ENCODE measurements around the gene ZNF90.
"Not testable (repeated sequence)": the region's sequence is repeated elsewhere in the genome, so short reads cannot be mapped to it uniquely, and the experiment has no call there.

The ZNF90 gene

DNA sequence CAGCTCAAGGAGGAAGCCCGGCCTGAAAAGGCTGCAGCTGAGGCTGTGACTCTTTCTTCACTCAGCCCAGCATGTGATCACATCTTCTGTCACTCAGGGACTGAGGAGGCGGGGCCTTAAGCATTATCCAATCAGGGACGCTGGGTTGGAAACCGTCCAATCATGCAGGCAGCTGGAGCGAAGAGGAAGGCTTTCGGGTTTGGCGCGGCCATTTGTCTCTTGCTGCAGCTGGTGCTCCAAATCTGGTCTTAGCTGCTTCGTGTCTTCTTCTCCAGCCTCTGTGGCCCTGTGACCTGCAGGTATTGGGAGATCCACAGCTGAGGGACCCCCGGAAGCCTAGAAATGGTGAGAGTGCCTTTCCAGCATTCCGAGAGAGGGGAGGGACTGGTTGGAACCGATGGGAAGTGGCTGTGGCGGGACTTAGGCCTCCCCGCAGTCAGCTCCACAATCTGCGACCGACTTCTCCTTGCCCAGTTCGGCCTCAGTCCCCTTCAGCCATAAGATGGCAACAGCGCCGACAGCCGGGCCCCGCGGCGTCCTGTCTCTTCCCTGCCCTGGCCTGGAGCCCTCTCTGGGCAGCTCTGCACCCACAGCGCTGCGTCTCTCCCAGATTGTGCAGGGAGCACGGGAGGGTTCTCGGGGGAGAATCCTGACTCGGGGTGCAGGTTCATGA is at the start of gene ZNF90:
TSS of gene ZNF90 (plus strand) at position 210 of the 673 bp plus-strand sequence. CDS start at position 343, 133 bp downstream.
- peak; percentile 84 to 87 for DNase-seq

DNA sequence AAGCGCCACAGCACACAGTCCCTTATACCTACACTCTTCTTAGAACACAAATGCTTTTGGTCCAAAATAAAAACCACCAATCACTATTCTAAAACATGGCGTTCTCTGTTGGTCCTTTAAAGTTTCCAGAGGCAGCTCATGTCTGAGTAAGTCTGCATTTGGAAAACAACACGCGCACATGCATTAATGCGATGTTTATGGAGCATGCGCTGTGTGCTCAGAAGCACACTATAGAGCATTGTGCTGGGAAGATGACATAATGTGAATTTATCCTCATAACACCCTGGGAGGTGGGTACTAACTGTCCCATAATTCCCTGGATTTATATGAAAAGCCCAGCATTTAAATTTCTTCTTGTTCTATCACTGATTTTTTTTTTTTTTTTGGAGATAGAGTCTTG is 49.2 kb upstream of the ZNF90 start:
- no peak for DNase-seq

DNA sequence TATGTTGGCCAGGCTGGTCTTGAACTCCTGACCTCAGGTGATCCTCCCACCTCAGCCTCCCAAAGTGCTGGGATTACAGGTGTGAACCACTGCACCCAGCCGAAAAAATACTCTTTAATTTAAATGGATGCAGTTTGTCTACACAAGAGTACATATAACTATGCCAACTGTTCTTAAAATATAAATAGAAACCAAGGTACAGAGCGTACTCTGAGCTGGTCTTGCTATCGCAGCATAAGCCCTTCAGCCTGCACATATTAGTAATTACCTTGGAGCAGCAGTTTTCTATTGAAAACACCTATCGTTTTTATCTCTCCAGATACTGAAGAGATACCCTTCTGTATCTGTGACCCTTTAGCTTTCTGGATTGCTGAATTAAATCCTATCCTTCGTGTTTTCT is 41.9 kb upstream of the ZNF90 start:
- no peak for DNase-seq

DNA sequence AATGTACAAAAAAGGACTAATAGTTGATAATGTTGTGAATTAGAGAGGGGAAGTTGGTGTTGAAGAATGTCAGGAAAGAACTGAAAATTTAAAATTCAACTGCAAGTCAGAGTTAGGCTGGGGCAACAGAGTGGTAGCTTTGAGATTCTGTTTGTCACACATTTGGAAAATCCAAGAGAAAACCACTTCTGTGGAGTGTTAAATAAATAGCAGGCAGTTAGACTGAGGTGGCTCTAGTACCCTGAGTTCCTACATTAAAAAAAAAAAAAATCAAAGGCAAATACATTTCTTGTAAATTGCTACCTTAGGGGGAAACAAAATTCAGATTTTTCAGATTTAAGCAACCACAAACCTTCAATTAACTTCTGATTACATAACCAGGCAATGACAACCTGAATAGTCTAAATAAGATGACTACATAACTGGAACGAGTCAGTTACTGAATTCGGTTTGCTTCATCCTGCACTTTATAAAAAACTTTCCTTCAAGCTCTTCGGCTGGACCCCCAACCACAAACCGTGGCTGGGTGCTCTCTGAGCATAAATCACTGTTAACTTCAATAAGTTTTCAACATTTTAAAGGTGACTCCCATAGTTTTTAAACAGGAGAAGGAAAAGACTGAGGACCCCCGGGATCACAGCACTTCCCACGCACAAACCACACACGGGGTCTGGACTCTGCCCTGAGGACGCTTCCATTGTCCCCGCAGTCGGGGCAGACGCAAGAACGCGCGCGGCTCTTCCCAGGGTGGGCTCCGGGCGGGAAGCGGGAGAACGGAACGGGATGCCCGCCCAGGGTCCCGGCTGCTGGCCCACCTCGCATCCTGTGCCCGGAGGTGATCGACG is 39.2 kb upstream of the ZNF90 start:
- no peak for DNase-seq

DNA sequence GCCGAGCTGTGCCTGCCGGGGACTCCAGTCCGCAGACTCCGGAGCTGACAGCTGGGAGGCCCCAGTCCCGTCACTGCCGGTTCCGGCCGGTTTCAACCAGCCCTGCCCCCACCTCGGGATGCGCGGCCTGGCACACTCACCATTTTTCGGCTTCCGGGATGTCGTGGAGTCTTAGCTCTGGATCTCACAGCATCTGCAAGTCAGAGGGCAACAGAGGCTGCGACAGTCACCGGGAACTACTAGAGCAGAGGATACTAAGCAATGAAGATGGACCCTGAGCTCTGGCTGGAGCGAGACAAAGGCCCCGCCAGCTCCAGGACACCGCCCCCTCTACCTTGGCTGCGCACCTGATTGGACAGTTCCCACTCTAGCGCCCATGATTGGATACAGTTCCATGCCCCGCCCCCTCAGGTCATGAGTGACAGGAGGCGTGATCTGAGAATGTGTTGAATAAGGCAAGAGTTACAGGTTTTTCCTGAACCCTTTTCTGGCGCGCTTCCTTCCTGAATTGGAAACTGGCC is 38.5 kb upstream of the ZNF90 start, which contains the start of gene ZNF682:
TSS of gene ZNF682 (minus strand) at position 303 of the 521 bp plus-strand sequence. CDS start at position 143, 160 bp downstream.
- DNase-seq: peak; percentile 95 to 98

DNA sequence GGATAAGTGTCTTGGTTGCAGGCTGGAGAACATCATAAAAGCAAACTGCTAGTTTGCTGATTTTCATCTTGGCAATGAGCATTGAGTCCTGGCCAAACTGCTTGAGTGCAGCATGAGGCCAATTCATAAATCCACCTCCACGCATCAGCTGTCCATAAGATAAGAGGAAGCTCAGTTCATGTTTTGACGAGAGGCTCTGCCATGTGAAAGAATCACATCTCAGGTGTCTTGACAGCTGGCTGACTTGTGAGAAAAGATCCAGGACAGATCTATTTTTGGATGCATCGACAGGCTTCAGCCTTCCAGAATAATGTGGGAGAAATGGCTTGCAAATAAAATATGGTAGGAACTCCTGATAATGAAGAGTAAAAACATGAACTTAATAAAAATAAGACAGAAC is 33.1 kb upstream of the ZNF90 start:
- no peak for DNase-seq

DNA sequence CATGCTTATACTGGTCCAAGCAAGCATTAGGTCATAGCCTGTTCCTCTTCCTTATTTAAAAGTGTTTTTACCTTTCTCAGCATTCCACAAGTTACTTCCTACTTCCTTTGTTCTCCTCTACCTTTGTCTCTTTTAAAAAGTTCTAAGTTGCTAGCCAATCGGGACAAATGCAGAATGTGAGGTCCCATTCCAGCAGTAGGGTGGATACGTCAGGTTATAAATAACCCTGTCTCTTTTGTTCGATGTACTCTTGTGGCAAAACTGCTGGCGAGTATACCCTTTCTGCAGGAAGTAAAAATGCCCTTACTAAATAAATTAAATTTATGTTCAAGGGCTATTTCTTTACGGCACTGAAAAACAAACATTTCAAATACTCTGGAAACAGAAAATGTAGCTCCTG is 32.1 kb upstream of the ZNF90 start:
- DNase-seq: not testable (repeated sequence)

DNA sequence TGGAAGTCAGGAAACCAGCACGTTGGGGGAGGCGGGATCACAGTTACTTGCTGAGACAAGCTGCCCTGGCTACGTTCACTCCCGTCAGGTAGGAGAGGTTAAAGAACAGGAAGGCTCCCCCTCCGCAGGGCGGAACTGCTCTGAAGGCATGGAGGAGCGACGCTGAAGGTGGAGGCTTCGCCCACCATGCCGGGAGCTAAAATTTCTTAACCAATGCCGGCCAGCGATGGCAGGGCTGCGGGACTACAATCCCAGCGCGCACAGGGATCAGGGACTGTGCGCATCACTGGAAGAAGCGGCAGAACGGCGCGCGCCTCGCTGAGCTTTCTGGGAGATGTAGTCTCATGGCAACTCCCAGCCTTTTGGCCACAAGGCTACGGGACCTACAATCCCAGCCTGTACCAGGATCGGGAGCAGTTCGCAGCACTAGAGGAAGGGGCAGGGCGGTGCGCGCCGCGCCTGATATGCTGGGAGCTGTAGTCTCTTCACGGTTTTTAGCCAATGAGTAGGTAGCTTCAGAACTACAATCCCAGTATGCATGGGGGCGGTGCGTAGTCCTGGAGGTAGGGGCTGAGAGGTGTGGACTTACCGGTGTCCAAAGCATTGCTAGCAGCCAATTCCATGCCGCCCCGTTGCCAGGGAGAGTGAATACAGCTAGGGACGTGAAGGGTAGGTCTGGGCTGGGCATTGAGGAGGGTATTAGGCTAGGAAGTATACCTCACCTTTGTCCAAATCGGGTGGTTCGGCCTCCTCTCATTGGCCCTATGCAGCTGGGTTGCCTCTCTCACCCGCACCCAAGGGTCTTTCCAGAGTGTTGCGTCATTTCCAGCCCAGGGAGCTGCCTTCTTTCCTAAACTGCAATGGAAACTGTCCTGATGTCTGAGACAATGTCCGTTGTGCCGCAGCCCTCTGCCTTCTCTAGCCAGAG is 25.7 kb upstream of the ZNF90 start:
- DNase-seq: peak; percentile 76

DNA sequence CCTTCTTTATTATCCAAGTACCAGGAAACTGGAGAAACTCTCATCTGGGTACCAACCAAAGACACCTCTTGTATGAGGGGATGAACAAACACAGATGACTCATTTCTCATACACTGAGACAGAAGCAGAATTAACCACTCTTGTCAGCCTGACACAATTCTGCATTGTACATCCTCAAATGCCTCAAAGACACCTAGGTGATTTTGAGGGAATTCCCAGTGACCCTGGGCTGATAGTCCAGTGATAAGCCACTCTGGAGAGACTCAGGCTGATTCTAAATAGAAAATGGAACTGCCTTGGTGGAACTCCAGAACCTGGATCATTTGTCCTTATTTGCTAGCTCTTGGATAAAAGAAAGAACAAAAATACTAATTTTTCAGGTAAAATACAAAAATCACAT is 19.1 kb upstream of the ZNF90 start:
- not testable (repeated sequence) for DNase-seq

DNA sequence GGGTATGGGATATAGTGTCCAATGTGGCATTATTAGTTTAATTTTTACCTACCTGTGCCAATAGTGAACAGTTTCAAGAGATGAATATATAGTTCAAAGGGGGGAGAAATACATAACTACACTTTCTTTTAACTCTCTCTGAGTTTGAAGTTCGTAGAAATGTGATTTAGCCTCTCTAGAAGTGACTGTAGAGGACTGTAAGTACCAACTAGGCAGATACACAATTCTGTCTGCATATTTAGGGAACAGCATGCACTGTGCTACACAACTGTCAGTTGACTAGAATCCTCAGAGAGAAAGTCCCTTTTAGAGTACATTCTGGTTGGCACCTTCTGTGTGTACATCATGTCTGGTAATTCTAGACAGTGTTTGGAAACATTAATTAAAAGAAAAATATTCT is 17.5 kb upstream of the ZNF90 start:
- no peak for DNase-seq

DNA sequence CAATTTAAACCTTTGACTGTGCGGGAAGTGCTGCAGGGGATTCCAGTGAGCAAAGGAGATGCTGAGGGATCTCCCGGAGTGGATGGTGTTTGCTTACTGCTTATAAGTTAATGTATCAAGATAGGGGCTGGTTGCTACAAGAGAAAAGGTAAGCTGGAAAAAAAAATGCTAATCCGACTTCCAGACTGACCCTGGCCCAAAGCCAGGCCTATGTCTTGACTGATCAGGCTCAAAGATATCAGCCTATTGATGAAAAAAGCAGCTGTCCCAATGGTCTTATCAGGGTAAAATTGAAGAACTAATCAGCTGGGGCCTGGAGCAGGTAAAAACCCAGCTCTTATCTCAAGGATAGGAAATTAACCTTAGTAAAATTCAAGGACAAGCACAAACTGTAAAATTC is 10.9 kb upstream of the ZNF90 start:
- DNase-seq: no peak

DNA sequence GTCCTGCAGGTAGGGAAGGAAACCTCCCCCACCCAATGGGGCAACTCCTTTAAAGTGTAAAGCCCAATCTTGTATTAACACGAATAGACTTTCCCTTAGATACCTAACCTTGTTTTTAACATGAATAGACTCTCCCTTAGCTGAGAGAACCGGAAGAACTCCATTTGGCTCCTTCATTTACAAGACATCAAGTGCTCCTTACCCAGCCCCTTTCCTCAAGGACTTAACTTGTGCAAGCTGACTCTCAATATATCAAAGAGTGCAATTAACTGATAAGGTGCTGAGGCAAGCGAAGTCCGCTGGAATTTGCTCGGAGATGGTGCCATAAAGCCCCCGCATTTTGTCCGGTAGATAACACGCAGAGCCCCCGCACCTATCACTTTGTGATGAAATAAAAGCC is 9.9 kb upstream of the ZNF90 start:
- no peak for DNase-seq

DNA sequence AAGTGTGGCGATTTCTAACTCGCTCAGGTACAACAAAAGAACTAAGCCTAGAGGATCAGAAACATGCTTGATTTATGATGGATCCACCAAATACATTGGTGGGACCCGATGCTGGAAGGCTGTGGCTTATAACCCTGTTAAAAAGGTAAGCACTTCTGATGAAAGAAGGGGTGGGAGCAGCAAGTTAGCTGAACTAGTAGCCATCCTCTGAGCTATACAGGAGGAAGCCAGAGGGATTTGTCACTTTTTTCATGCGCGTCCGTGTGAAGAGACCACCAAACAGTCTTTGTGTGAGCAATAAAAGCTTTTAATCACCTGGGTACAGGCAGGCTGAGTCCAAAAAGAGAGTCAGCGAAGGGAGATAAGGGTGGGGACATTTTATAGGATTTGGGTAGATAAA is 9.2 kb upstream of the ZNF90 start:
- DNase-seq: not testable (repeated sequence)

DNA sequence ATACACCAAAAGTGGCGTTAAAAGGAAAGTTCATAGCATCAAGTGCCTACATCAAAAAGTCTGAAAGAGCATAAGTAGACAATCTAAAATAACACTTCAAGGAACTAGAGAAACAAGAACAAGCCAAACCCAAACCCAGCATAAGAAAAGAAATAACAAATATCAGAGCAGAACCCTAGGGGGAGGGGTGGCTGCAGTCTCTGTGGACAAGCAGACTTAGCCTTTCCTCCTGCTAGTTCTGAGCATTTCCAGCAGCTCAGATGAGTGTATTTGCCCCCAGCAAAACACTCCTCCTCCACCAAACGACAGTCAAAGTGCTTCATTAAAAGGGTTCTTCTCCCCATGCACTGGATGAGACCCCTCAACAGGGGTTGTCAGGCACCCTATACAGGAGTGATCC is 7.1 kb upstream of the ZNF90 start:
- DNase-seq: no peak

DNA sequence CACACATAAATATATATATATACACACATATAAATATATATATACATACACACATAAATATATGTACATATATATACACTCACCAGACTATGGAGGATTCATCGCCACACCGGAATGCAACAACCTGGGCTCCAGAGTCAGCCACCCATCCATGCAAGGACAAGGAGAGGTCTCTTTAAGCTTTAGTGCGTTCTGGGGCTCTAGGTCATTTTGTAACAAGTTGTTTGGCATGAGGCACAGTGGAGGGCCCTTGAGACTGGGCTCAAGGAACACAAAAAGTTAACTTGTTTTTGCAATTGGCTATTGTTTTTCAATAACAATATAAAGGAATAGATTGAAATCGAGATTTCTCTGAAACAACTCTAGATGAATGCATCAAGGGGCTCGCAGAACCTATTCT is 4.9 kb upstream of the ZNF90 start:
- DNase-seq: no peak

DNA sequence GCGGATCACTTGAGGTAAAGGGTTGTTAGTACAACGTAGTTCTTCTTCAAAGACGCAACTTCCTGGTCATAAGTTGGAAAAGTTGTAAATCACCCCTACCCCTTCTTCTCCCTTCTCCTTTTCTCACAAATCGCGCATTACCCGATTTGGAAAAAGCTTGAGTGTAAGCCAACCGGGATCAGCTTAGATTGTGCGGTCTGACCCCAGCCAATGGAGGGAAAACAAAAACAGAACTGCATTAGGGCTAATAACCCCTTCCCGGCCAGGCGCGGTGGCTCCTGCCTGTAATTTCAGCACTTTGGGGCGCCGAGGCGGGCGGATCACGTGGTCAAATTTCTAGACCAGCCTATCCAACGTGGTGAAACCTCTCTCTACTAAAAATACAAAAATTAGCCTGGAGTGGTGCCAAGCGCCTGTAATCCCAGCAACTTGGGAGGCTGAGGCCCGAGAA is 806 bp downstream of the ZNF90 start:
- peak in 1 of 2 donors; percentile 25 for DNase-seq

DNA sequence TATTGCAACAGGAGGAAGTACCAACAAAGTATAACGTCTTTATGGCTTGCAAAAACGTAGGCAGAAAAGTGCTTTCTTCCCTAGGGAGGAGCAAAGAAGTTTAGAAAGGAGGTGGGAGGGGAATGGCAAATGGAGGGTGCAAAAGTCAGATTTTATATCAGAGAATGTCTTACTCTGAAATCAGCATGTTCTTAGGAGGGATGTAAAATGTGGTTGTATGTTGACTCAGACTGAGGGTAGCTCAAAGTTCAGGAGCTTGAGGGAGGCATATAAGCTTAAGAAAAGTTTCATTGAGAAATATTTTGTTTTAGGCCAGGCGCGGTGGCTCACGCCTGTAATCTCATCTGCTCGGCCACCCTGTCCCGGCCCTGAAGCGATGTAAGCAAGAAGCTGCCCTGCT is 1.7 kb downstream of the ZNF90 start:
- DNase-seq: no peak

DNA sequence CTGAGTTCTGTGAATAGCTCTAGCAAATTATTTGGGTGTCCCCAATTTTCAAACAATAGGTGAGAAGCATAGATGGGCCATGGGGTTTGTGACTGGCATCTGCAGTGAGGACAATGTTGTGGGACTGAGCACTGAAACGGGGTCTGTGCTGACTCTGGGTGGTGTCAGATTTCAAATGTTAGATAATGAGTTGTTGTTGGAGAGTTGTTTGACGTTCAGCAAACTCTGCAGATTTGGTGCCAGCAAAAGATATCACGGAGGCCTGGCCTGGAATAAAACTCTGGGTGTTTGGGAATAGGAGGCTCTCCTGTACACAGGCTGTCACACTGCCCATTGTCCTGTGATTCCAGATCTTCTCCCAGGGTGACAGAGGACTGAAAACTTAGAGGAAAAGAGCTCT is 2.9 kb downstream of the ZNF90 start:
- DNase-seq: no peak

DNA sequence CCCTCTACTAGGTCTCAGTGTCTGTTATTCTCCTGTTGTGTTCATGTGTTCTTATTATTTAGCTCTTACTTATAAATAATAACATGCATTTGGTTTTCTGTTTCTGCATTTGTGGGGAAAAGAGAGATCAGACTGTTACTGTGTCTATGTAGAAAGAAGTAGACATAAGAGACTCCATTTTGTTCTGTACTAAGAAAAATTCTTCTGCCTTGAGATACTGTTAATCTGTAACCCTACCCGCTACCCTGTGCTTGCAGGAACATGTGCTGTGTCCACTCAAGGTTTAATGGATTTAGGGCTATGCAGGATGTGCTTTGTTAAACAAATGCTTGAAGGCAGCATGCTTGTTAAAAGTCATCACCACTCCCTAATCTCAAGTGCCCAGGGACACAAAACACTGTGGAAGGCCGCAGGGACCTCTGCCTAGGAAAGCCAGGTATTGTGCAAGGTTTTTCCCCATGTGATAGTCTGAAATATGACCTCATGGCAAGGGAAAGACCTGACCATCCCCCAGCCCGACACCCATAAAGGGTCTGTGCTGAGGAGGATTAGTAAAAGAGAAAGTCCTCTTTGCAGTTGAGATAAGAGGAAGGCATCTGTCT is 4.5 kb downstream of the ZNF90 start:
- DNase-seq: not testable (repeated sequence)

DNA sequence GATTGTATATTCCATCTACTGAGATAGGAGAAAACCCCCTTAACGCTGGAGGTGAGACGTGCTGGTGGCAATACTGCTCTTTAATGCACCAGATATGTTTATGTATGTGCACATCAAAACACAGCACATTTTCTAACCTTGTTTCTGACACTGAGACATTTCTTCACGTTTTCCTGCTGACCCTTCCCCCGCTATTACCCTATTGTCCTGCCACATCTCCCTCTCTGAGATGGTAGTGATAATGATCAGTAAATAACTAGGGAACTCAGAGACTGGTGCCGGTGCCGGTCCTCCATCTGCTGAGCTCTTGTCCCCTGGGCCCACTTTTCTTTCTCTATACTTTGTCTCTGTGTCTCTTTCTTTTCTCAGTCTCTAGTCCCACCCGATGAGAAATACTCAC is 5.1 kb downstream of the ZNF90 start:
- not testable (repeated sequence) for DNase-seq

DNA sequence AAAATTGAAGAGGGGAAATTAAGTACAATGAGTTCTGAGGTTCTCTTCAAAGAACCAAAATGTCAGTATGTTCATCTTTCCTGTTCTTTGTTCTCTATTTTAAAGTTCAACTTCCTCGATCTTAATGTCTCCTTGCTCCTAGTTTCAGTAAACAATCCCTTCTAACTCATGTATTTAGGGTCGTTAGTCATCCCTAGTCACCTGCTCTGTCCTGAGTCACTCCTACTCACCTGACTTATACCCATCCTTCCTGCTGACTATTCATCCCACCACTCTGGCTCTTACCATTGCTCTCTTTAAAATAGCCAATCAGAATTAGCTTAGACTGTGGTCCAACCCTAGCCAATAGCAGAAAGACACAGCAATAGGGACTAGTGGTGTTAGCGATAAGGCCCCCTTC is 24.3 kb downstream of the ZNF90 start:
- DNase-seq: no peak

DNA sequence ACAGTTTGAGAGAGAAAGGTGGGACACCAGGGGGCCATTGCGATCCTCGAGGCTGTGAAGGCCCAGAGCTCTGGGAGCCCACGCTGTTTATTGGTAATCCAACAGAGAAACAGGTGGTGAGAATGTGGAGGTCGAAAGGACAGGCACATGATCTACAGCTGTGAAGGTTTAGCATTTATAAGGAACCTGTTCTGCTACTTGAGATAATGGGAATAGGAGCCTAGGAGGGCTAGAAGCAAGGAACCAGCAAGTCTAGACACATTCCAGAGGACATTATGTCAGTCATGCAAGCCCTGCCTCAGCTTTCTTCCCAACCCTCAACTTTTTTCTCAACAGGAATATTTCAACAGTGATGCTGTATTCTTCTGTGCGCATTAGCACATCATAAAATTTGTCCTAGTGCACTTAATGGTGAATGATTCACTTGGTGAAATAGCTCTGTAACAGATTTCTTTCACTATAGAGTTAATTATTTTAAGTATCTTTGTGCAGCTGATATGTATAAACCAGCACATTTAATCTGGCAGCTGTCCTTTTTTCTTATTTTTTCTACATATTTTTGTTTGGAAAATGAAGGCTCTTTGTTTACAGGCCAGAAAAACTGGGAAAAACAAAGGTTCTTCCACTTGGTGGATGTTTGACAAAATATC is 25.4 kb downstream of the ZNF90 start:
- DNase-seq: no peak
